CD4-positive, alpha-beta memory T cell (primary cell): ENCODE data around the gene PCGF3. TPM values are rescaled to one million over a fixed set of nuclear protein-coding genes. Genes with fewer than 3 reads are reported as not detected.
A peak's percentile ranks its signal among the peaks of the same experiment; 100 is the strongest.

Experiments
- CTCF ChIA-PET: fragments of 350-600 bp; sonication (Branson Sonifier 250); formaldehyde crosslinking; loops from one replicate; lab custom pipeline; 2021; ENCODE audit warnings: inconsistent platforms; ENCODE audit not compliant: partially characterized antibody; lab: Charles Lee
- POLR2A ChIA-PET: fragments of 350-600 bp; sonication (Branson Sonifier 250); formaldehyde crosslinking; loops from one replicate; lab custom pipeline; 2021; ENCODE audit not compliant: partially characterized antibody; lab: Charles Lee
- DNase-seq, 5 donors: peaks; one replicate each; pipeline versions ENCODE4 v3.0.0 to v3.0.0-alpha.2; 2020 to 2022; ENCODE audit warnings: mixed read lengths in 1 of 5
- H3K27ac ChIP-seq: one replicate; pipeline ENCODE4 v1.7.0; 2013; ENCODE audit warnings: low read depth, low read length
- H3K27me3 ChIP-seq: 2 replicates; pipeline ENCODE4 v1.7.0; 2013; ENCODE audit warnings: mild to moderate bottlenecking, low read length, moderate library complexity; ENCODE audit not compliant: insufficient read depth
- H3K36me3 ChIP-seq: 2 replicates; pipeline ENCODE4 v1.7.0; 2013; ENCODE audit warnings: mild to moderate bottlenecking, low read length, moderate library complexity; ENCODE audit not compliant: insufficient read depth
- H3K4me1 ChIP-seq: 2 replicates; pipeline ENCODE4 v1.7.0; 2013; ENCODE audit warnings: mild to moderate bottlenecking, low read length, moderate library complexity; ENCODE audit not compliant: insufficient read depth
- H3K4me3 ChIP-seq, 2 donors: one replicate each; pipeline ENCODE4 v1.7.0; 2013; ENCODE audit warnings: low read length in 2 of 2, mild to moderate bottlenecking in 1 of 2
- H3K9me3 ChIP-seq, 2 donors: one replicate each; pipeline ENCODE4 v1.7.0; 2013; ENCODE audit warnings: low read length in 2 of 2, control low read depth in 1 of 2; ENCODE audit not compliant: control insufficient read depth in 1 of 2
- H3K27ac Mint-ChIP-seq, 7 donors: one replicate each; pipeline ENCODE4 v1.8.0; 2020 to 2021; ENCODE audit warnings: mixed read lengths in 7 of 7, mild to moderate bottlenecking in 6 of 7, inconsistent platforms in 3 of 7, moderate library complexity in 3 of 7
- H3K27me3 Mint-ChIP-seq, 2 donors: one replicate each; pipeline ENCODE4 v1.8.0; 2020 to 2021; ENCODE audit warnings: mixed read lengths in 2 of 2
- H3K36me3 Mint-ChIP-seq, 2 donors: one replicate each; pipeline ENCODE4 v1.8.0; 2020 to 2021; ENCODE audit warnings: mixed read lengths in 2 of 2, inconsistent platforms in 1 of 2, mild to moderate bottlenecking in 1 of 2
- H3K4me1 Mint-ChIP-seq, 4 donors: one replicate each; pipeline ENCODE4 v1.8.0; 2020 to 2021; ENCODE audit warnings: mixed read lengths in 4 of 4, mild to moderate bottlenecking in 1 of 4
- H3K4me3 Mint-ChIP-seq, 8 donors: one replicate each; pipeline ENCODE4 v1.8.0; 2020 to 2021; ENCODE audit warnings: mixed read lengths in 8 of 8, mild to moderate bottlenecking in 7 of 8, moderate library complexity in 6 of 8, inconsistent platforms in 3 of 8
- H3K9me3 Mint-ChIP-seq, 8 donors: one replicate each; pipeline ENCODE4 v1.8.0; 2020 to 2021; ENCODE audit warnings: mixed read lengths in 8 of 8, mild to moderate bottlenecking in 5 of 8, inconsistent platforms in 3 of 8, moderate library complexity in 1 of 8
- intact Hi-C: fragments of 100-400 bp; cut with micrococcal nuclease; formaldehyde crosslinking; loops from one replicate; pipeline ENCODE4 v1.15.1; 2023
- polyA plus RNA-seq, 2 donors: library from polyadenylated mRNA; unstranded; fragments of 300-500 nt; fragmentation: Illumina TruSeq; gene quantifications; one replicate each; pipeline ENCODE4 v1.2.3, GENCODE V29; 2021
- total RNA-seq, 2 experiments: library from RNA; stranded (reverse); gene quantifications; one replicate each; pipeline ENCODE4 v1.2.3, GENCODE V29; 2021

The PCGF3 gene
- total and polyA plus RNA-seq, 4 experiments from 2014 or later: 2.9 to 73.8 (median 35.6) TPM

GRCh38 chr4:762211-763190 is 56.9 kb downstream of the PCGF3 start:
- H3K27ac Mint-ChIP-seq: peak overlapping the region in 6 of 7 donors; percentile 29 to 91 (median 69)
- Histone ChIP-seq H3K4me3 (no peak overlapping the region), H3K9me3 (no peaks in the 10 kb centered on the region), H3K36me3 (peaks cover 17% of the 10 kb centered on the region), H3K27me3 (no peaks in the 10 kb centered on the region), H3K4me1 (peaks cover 13% of the 10 kb centered on the region), H3K27ac (no peak overlapping the region)
- H3K9me3 Mint-ChIP-seq: peaks cover 0 to 8% (median 0%) of the 10 kb centered on the region in 8 donors
- H3K36me3 Mint-ChIP-seq: peaks cover 35 to 42% of the 10 kb centered on the region in 2 donors
- intact Hi-C loops: no loop called here
- H3K27me3 Mint-ChIP-seq: no peaks in the 10 kb centered on the region
- peaks cover 20 to 52% (median 30%) of the 10 kb centered on the region in 4 donors for H3K4me1 Mint-ChIP-seq
- CTCF ChIA-PET: interaction anchor here (1.5 to 1.6 kb wide), 2 partner anchors 20 to 22 kb away, joined by 3 to 4 read pairs; no protein-coding TSS in a partner anchor
- POLR2A ChIA-PET: interaction anchor here (1.4 to 2.5 kb wide), 2 partner anchors 16 to 19 kb away, joined by 3 to 9 read pairs; no protein-coding TSS in a partner anchor
- peak overlapping the region in 2 of 8 donors; percentile 6 to 16 for H3K4me3 Mint-ChIP-seq
- DNase-seq: no peak

- H3K4me3 Mint-ChIP-seq: peak overlapping the region in 2 of 8 donors; percentile 6 to 50
- POLR2A ChIA-PET: interaction anchor here (1.0 to 2.5 kb wide), 3 partner anchors 12 to 18 kb away, joined by 3 to 9 read pairs (median 4); no protein-coding TSS in a partner anchor
Observed at GRCh38 chr4:763191-763810, 57.7 kb downstream of the PCGF3 start.

GRCh38 chr4:763922-764321 is 58.3 kb downstream of the PCGF3 start:
- H3K4me1 ChIP-seq: peaks cover 13% of the 10 kb centered on the region
- Mint-ChIP-seq H3K27me3 (no peaks in the 10 kb centered on the region), H3K27ac (peak overlapping the region in 4 of 7 donors; percentile 6 to 64 (median 41)), H3K4me1 (peaks cover 20 to 52% (median 33%) of the 10 kb centered on the region in 4 donors), H3K4me3 (peak overlapping the region in 2 of 8 donors; percentile 6 to 50), H3K36me3 (peaks cover 41 to 45% of the 10 kb centered on the region in 2 donors), H3K9me3 (peaks cover 0 to 8% (median 0%) of the 10 kb centered on the region in 8 donors)
- DNase-seq: no peak
- ChIA-PET POLR2A (interaction anchor here (1.0 to 2.5 kb wide), 3 partner anchors 11 to 18 kb away, joined by 3 to 9 read pairs (median 4); no protein-coding TSS in a partner anchor), CTCF (interaction anchor here (1.5 to 1.6 kb wide), 2 partner anchors 21 to 23 kb away, joined by 3 to 4 read pairs; no protein-coding TSS in a partner anchor)
- intact Hi-C loops: no loop called here
- H3K27ac ChIP-seq: no peak overlapping the region
- peaks cover 20% of the 10 kb centered on the region for H3K36me3 ChIP-seq
- H3K27me3 ChIP-seq: no peaks in the 10 kb centered on the region
- H3K9me3 ChIP-seq: no peaks in the 10 kb centered on the region
- no peak overlapping the region for H3K4me3 ChIP-seq

More at GRCh38 chr4:763191-763810, 57.7 kb downstream of the PCGF3 start:
- peaks cover 39 to 45% of the 10 kb centered on the region in 2 donors for H3K36me3 Mint-ChIP-seq
- CTCF ChIA-PET: interaction anchor here (1.5 to 1.6 kb wide), 2 partner anchors 20 to 22 kb away, joined by 3 to 4 read pairs; no protein-coding TSS in a partner anchor
- H3K27ac Mint-ChIP-seq: peak overlapping the region in 4 of 7 donors; percentile 25 to 78 (median 60)
- intact Hi-C loops: no loop called here
- H3K4me1 Mint-ChIP-seq: peaks cover 20 to 52% (median 33%) of the 10 kb centered on the region in 4 donors
- Histone ChIP-seq H3K36me3 (peaks cover 20% of the 10 kb centered on the region), H3K9me3 (no peaks in the 10 kb centered on the region), H3K4me3 (no peak overlapping the region), H3K4me1 (peaks cover 13% of the 10 kb centered on the region), H3K27ac (no peak overlapping the region), H3K27me3 (no peaks in the 10 kb centered on the region)
- no peaks in the 10 kb centered on the region for H3K27me3 Mint-ChIP-seq
- H3K9me3 Mint-ChIP-seq: peaks cover 0 to 8% (median 0%) of the 10 kb centered on the region in 8 donors
- no peak for DNase-seq

GRCh38 chr4:764405-765169 is 59.0 kb downstream of the PCGF3 start:
- peaks cover 24% of the 10 kb centered on the region for H3K36me3 ChIP-seq
- intact Hi-C loops: no loop called here

GRCh38 chr4:766152-766515 is 60.5 kb downstream of the PCGF3 start:
- Mint-ChIP-seq H3K27ac (peak overlapping the region in 5 of 7 donors; percentile 6 to 47 (median 19)), H3K9me3 (peaks cover 0 to 3% (median 0%) of the 10 kb centered on the region in 8 donors), H3K4me1 (peaks cover 19 to 54% (median 36%) of the 10 kb centered on the region in 4 donors), H3K36me3 (peaks cover 46 to 54% of the 10 kb centered on the region in 2 donors), H3K4me3 (no peak overlapping the region), H3K27me3 (no peaks in the 10 kb centered on the region)
- no peaks in the 10 kb centered on the region for H3K27me3 ChIP-seq
- H3K36me3 ChIP-seq: peaks cover 27% of the 10 kb centered on the region
- H3K4me1 ChIP-seq: peaks cover 13% of the 10 kb centered on the region
- DNase-seq: no peak
- no peaks in the 10 kb centered on the region for H3K9me3 ChIP-seq
- POLR2A ChIA-PET: interaction anchor here (1.1 kb wide), 2 partner anchors 9 to 14 kb away, joined by 3 read pairs; no protein-coding TSS in a partner anchor
- intact Hi-C loops: no loop called here
- CTCF ChIA-PET: interaction anchor here (1.0 kb wide), 1 partner anchor 12 kb away, joined by 3 read pairs; no protein-coding TSS in a partner anchor
- no peak overlapping the region for H3K4me3 ChIP-seq
- H3K27ac ChIP-seq: no peak overlapping the region

More at GRCh38 chr4:764405-765169, 59.0 kb downstream of the PCGF3 start:
- H3K9me3 Mint-ChIP-seq: peaks cover 0 to 8% (median 0%) of the 10 kb centered on the region in 8 donors
- CTCF ChIA-PET: interaction anchor here (1.2 to 1.6 kb wide), 2 partner anchors 15 to 22 kb away, joined by 3 to 4 read pairs; no protein-coding TSS in a partner anchor
- H3K4me3 ChIP-seq: no peak overlapping the region
- DNase-seq: no peak
- POLR2A ChIA-PET: interaction anchor here (1.0 to 2.5 kb wide), 5 partner anchors 8 to 17 kb away, joined by 3 to 9 read pairs (median 3); no protein-coding TSS in a partner anchor
- no peaks in the 10 kb centered on the region for H3K27me3 Mint-ChIP-seq
- H3K4me1 ChIP-seq: peaks cover 13% of the 10 kb centered on the region
- H3K27ac Mint-ChIP-seq: peak overlapping the region in 2 of 7 donors; percentile 29 to 50
- H3K9me3 ChIP-seq: no peaks in the 10 kb centered on the region
- H3K27ac ChIP-seq: no peak overlapping the region
- H3K36me3 Mint-ChIP-seq: peaks cover 45 to 49% of the 10 kb centered on the region in 2 donors
- no peak overlapping the region for H3K4me3 Mint-ChIP-seq
- H3K27me3 ChIP-seq: no peaks in the 10 kb centered on the region
- peaks cover 20 to 56% (median 35%) of the 10 kb centered on the region in 4 donors for H3K4me1 Mint-ChIP-seq
